Adrenal gland (tissue), 12 donors: ENCODE results near the gene TBX6. TPM values are rescaled to one million over a fixed set of nuclear protein-coding genes. Genes with fewer than 3 reads are reported as not detected.

ENCODE experiments used
- DNase-seq, 7 donors: peaks; one replicate each; pipeline ENCODE4 v3.0.0-alpha.2; 2019 to 2020
- H3K27ac ChIP-seq, 5 donors: fragments of 200-600 bp; sonication (generic) in 4 of 5; 1 replicate in 3 of 5; 2 replicates in 2 of 5; pipeline versions ENCODE4 v1.5.1 to v1.8.0; 2016 to 2020; ENCODE audit warnings: mild to moderate bottlenecking in 1 of 5
- H3K27me3 ChIP-seq: fragments of 200-600 bp; 2 replicates; pipeline ENCODE4 v1.8.0; 2021
- H3K36me3 ChIP-seq, 2 donors: fragments of 200-600 bp; replicated peaks in 1 of 2; 1 replicate in 1 of 2; 2 replicates in 1 of 2; pipeline versions ENCODE4 v1.5.1 to v1.8.0; 2018 to 2022
- H3K4me1 ChIP-seq, 2 donors: fragments of 200-600 bp; replicated peaks in 1 of 2; 1 replicate in 1 of 2; 2 replicates in 1 of 2; pipeline versions ENCODE4 v1.5.1 to v1.8.0; 2018 to 2021
- H3K4me3 ChIP-seq, 4 donors: fragments of 200-600 bp; sonication (generic) in 3 of 4; one replicate each; pipeline ENCODE4 v1.5.1; 2016 to 2018
- H3K9me3 ChIP-seq, 3 donors: fragments of 200-600 bp; sonication (generic) in 1 of 3; replicated peaks in 1 of 3; 1 replicate in 2 of 3; 2 replicates in 1 of 3; pipeline versions ENCODE4 v1.5.1 to v1.8.0; 2016 to 2021
- POLR2A ChIP-seq, 2 donors: fragments of 450-650 bp; IDR thresholded peaks; one replicate each; pipeline ENCODE4 v1.6.1; 2017; ENCODE audit warnings: antibody characterized with exemption in 2 of 2, mild to moderate bottlenecking in 2 of 2, moderate library complexity in 1 of 2
- WGBS, 4 donors: extraction: QIAGEN DNeasy Blood & Tissue Kit in 2 of 4; methylation state at CpG; one replicate each; pipeline versions ENCODE4 v1.1.5 to v1.1.7; 2013 to 2017; 5-methylcytosine and 5-hydroxymethylcytosine counted together
- intact Hi-C, 2 donors: fragments of 100-400 bp; cut with DNase I; formaldehyde crosslinking; loops; one replicate each; pipeline versions ENCODE4 v1.14.1 to v1.15.0; 2022 to 2023
- polyA plus RNA-seq, 3 donors: library from polyadenylated mRNA; stranded (reverse); fragments of 200-250 nt in 2 of 3; fragments of 350-450 nt in 1 of 3; fragmentation: Illumina TruSeq in 1 of 3; extraction: RNeasy Lipid Tissue Mini Kit (QIAGEN cat#74804) in 1 of 3; gene quantifications; one replicate each; pipeline ENCODE4 v1.2.3, GENCODE V29; 2013 to 2014
- total RNA-seq, 9 donors: library from RNA; depleted of rRNA in 4 of 9; stranded (reverse); fragments of >200 nt in 4 of 9; fragments of 120-200 nt in 1 of 9; fragmentation: NEBNext Ultra II Directional in 1 of 9; extraction: Animal tissue kit (Norgen Biotek cat#: 25700) in 1 of 9; gene quantifications; one replicate each; pipeline versions ENCODE4 v1.1.0 to v1.2.4, GENCODE V29; 2013 to 2023
- TF ChIP-seq, protein P1 (sequence below), 6 experiments: fragments of 450-650 bp in 4 of 6; fragments of 200-600 bp in 2 of 6; sonication (generic) in 1 of 6; IDR thresholded peaks; 1 replicate in 5 of 6; 2 replicates in 1 of 6; pipeline versions ENCODE4 v1.5.1 to v1.8.0; 2016 to 2021; ENCODE audit warnings: antibody characterized with exemption in 6 of 6, mild to moderate bottlenecking in 2 of 6, moderate library complexity in 1 of 6
- donor health status: healthy with polysubstance abuse.
- donor health status: Bipolar disorder and iron deficiency.
- donor health status: DM: yes; HTN: yes; CAD: no.
- donor health status: DM: no; HTN: no; CAD: no.
- donor health status: DM: no; HTN: no; CAD: no.
- donor health status: DM: yes; HTN: yes; CAD: no.

The TBX6 gene
- total and polyA plus RNA-seq, 12 donors, result 0.22 to 5.1 (median 2.0) TPM

DNA sequence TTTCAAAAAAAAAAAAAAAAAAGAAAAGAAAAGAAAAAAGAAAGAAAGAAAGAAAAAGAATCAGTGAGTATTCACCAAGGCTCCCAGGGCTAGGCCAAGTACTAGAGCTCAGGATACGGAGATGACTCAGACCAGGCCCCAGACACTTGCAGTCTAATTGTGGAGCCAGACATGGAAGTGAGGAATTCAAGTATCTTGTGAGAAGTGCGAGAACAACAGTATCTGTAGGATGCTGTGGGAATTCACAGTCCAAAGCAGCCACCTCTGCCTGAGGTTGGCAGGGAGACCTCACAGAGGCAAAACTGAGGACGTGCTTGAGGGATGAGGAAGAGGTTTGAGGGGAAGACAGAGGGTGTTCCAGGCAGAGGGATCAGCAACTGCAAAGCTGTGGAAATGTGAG, 40.2 kb downstream of the TBX6 start:
- Histone ChIP-seq H3K4me1 (peaks cover 0 to 13% of the 10 kb centered on the region in 2 donors), H3K4me3 (no peak overlapping the region), H3K27me3 (no peaks in the 10 kb centered on the region), H3K9me3 (no peaks in the 10 kb centered on the region), H3K36me3 (no peaks in the 10 kb centered on the region), H3K27ac (no peak overlapping the region)
- 77 to 93% (median 83%) methylated on average over 3 of the region's 3 CpGs for WGBS, 4 donors
- TF ChIP-seq, protein P1, sequence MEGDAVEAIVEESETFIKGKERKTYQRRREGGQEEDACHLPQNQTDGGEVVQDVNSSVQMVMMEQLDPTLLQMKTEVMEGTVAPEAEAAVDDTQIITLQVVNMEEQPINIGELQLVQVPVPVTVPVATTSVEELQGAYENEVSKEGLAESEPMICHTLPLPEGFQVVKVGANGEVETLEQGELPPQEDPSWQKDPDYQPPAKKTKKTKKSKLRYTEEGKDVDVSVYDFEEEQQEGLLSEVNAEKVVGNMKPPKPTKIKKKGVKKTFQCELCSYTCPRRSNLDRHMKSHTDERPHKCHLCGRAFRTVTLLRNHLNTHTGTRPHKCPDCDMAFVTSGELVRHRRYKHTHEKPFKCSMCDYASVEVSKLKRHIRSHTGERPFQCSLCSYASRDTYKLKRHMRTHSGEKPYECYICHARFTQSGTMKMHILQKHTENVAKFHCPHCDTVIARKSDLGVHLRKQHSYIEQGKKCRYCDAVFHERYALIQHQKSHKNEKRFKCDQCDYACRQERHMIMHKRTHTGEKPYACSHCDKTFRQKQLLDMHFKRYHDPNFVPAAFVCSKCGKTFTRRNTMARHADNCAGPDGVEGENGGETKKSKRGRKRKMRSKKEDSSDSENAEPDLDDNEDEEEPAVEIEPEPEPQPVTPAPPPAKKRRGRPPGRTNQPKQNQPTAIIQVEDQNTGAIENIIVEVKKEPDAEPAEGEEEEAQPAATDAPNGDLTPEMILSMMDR (IDR thresholded peaks at IDR 0.05), result no peak
- no peak for TF ChIP-seq POLR2A (IDR thresholded peaks at IDR 0.05)
- no peak for DNase-seq
- intact Hi-C loops, result no loop called here

DNA sequence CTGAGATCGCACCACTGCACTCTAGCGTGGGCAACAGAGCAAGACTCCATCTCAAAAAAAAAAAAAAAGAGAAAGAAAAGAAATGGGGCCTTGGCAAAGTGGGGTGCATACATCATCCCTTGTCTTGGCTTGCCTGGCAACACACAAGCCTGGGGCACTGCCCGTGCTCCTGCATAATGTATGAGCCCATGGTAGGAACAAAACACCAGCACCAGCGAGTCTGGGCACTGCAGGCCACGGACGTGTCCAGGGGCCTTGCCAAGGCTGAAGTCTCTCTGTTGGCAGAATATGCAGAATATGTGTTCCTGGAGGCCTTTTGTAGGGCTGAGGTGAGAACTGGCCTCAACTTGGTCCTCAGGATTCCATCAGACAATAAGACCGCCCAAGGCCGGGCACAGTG, 41.9 kb downstream of the TBX6 start:
- intact Hi-C loops, result no loop called here
- Histone ChIP-seq H3K4me1 (peaks cover 0 to 10% of the 10 kb centered on the region in 2 donors), H3K9me3 (no peaks in the 10 kb centered on the region), H3K27ac (no peak overlapping the region), H3K36me3 (no peaks in the 10 kb centered on the region), H3K27me3 (no peaks in the 10 kb centered on the region), H3K4me3 (no peak overlapping the region)
- TF ChIP-seq, protein P1 (IDR thresholded peaks at IDR 0.05), result no peak
- no peak for TF ChIP-seq POLR2A (IDR thresholded peaks at IDR 0.05)
- WGBS, 4 donors, result 77 to 95% (median 92%) methylated on average over 8 of the region's 8 CpGs
- DNase-seq, result no peak

DNA sequence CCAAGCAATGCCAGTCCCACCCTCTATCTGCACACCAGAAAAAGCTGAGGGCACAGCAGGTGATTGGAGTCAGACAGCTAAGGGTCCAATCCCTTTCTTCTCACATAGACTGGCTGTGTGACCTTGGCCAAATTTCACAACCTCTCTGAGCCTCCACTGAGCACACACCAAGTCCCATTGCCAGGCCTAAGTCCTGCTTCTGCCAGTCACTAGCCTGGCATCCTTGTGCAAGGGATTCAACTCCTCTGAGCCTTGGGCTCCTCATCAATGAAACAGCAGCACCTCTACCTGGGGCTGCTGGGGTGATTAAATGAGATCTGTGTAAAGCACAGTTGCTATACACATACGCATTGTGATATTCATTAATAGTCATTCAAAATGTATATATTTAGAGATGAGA, 45.1 kb downstream of the TBX6 start:
- Histone ChIP-seq H3K9me3 (no peaks in the 10 kb centered on the region), H3K4me3 (no peak overlapping the region), H3K4me1 (no peaks in the 10 kb centered on the region), H3K36me3 (no peaks in the 10 kb centered on the region), H3K27ac (no peak overlapping the region), H3K27me3 (no peaks in the 10 kb centered on the region)
- intact Hi-C loops, result no loop called here
- TF ChIP-seq, protein P1 (IDR thresholded peaks at IDR 0.05), result no peak
- TF ChIP-seq POLR2A (IDR thresholded peaks at IDR 0.05), result no peak
- 86 to 100% (median 93%) methylated on average over 1 of the region's 1 CpG for WGBS, 4 donors
- DNase-seq, result no peak

GRCh38 chr16:30046178-30046577, 45.5 kb downstream of the TBX6 start:
- H3K36me3 ChIP-seq, result no peaks in the 10 kb centered on the region
- no peak for DNase-seq
- H3K4me1 ChIP-seq, result no peaks in the 10 kb centered on the region
- 65 to 82% (median 73%) methylated on average over 8 of the region's 8 CpGs for WGBS, 4 donors
- no peaks in the 10 kb centered on the region for H3K27me3 ChIP-seq
- H3K27ac ChIP-seq, result no peak overlapping the region
- H3K4me3 ChIP-seq, result no peak overlapping the region
- intact Hi-C loops, result no loop called here
- TF ChIP-seq POLR2A (IDR thresholded peaks at IDR 0.05), result no peak
- TF ChIP-seq, protein P1 (IDR thresholded peaks at IDR 0.05), result no peak
- no peaks in the 10 kb centered on the region for H3K9me3 ChIP-seq
